ENCODE measurements around the gene VDR.

- no peak for TF ChIP-seq CTCF (IDR thresholded peaks at IDR 0.05)
- no peak for TF ChIP-seq POLR2A (IDR thresholded peaks at IDR 0.05)
Observed at GRCh38 chr12:47903151-47903611, 1.6 kb downstream of the VDR start.

All from uterus (tissue), 2 donors.